Thoracic aorta (tissue), 2 donors: ENCODE measurements around the gene RALGAPA2. TPM values are rescaled to one million over a fixed set of nuclear protein-coding genes. Genes with fewer than 3 reads are reported as not detected.

Experiments
- ATAC-seq: fragments of 150-250 bp; one replicate; pipeline ENCODE4 v1.8.0; 2017; ENCODE audit warnings: low read depth; ENCODE audit not compliant: insufficient number of reproducible peaks, low FRiP score
- DNase-seq: peaks from one replicate; pipeline ENCODE4 v3.0.0-alpha.2; 2020; ENCODE audit warnings: low spot score
- H3K27ac ChIP-seq, 2 donors: fragments of 200-600 bp; sonication (generic); 1 replicate in 1 of 2; 2 replicates in 1 of 2; pipeline ENCODE4 v1.5.1; 2016; ENCODE audit warnings: mild to moderate bottlenecking in 2 of 2, moderate library complexity in 2 of 2
- H3K27me3 ChIP-seq: fragments of 200-600 bp; sonication (generic); replicated peaks from 2 replicates; pipeline ENCODE4 v1.6.0; 2016; ENCODE audit warnings: mild to moderate bottlenecking; ENCODE audit not compliant: insufficient read depth
- H3K36me3 ChIP-seq: fragments of 200-600 bp; sonication (generic); one replicate; pipeline ENCODE4 v1.5.1; 2016
- H3K4me1 ChIP-seq, 2 donors: fragments of 200-600 bp; sonication (generic); 1 replicate in 1 of 2; 2 replicates in 1 of 2; pipeline versions ENCODE4 v1.5.1 to v1.6.0; 2016; ENCODE audit warnings: low read depth in 2 of 2, mild to moderate bottlenecking in 1 of 2; ENCODE audit not compliant: control insufficient read depth in 1 of 2
- H3K4me3 ChIP-seq: fragments of 200-600 bp; sonication (generic); 2 replicates; pipeline ENCODE4 v1.5.1; 2016; ENCODE audit warnings: mild to moderate bottlenecking
- H3K9me3 ChIP-seq: fragments of 200-600 bp; sonication (generic); 2 replicates; pipeline ENCODE4 v1.5.1; 2016
- CTCF ChIP-seq: fragments of 200-600 bp; sonication (generic); IDR thresholded peaks from one replicate; pipeline ENCODE4 v1.5.1; 2019; ENCODE audit warnings: antibody characterized with exemption
- total RNA-seq, 2 donors: library from RNA; depleted of rRNA; stranded (reverse); fragments of >200 nt; gene quantifications; one replicate each; pipeline versions ENCODE4 v1.1.0 to v1.2.3, GENCODE V29; 2016

RALGAPA2 gene
- total RNA-seq, 2 donors from 2014 or later = 20.3 to 48.3 TPM

GRCh38 chr20:20557406-20557805 lies 155.0 kb downstream of the RALGAPA2 start:
- DNase-seq (no peak), ATAC-seq (no peak)
- Histone ChIP-seq H3K27ac (no peak overlapping the region), H3K4me3 (no peak overlapping the region), H3K9me3 (no peaks in the 10 kb centered on the region), H3K4me1 (no peaks in the 10 kb centered on the region), H3K27me3 (no peaks in the 10 kb centered on the region), H3K36me3 (no peaks in the 10 kb centered on the region)
- TF ChIP-seq CTCF = no peak

GRCh38 chr20:20555838-20556237 lies 156.6 kb downstream of the RALGAPA2 start:
- no peak for TF ChIP-seq CTCF
- Histone ChIP-seq H3K4me1 (no peaks in the 10 kb centered on the region), H3K27me3 (no peaks in the 10 kb centered on the region), H3K9me3 (no peaks in the 10 kb centered on the region), H3K36me3 (no peaks in the 10 kb centered on the region), H3K27ac (no peak overlapping the region), H3K4me3 (no peak overlapping the region)
- no peak for DNase-seq
- no peak for ATAC-seq

GRCh38 chr20:20554951-20555350 lies 157.5 kb downstream of the RALGAPA2 start:
- no peak overlapping the region for H3K4me3 ChIP-seq
- no peak for ATAC-seq
- no peaks in the 10 kb centered on the region for H3K4me1 ChIP-seq
- DNase-seq = no peak
- no peak overlapping the region for H3K27ac ChIP-seq
- no peaks in the 10 kb centered on the region for H3K9me3 ChIP-seq
- H3K27me3 ChIP-seq = no peaks in the 10 kb centered on the region
- no peak for TF ChIP-seq CTCF
- H3K36me3 ChIP-seq = no peaks in the 10 kb centered on the region

GRCh38 chr20:20553541-20553940 lies 158.9 kb downstream of the RALGAPA2 start:
- H3K27me3 ChIP-seq = no peaks in the 10 kb centered on the region
- no peak overlapping the region for H3K4me3 ChIP-seq
- DNase-seq = no peak
- H3K27ac ChIP-seq = no peak overlapping the region
- H3K9me3 ChIP-seq = no peaks in the 10 kb centered on the region
- no peaks in the 10 kb centered on the region for H3K36me3 ChIP-seq
- no peaks in the 10 kb centered on the region for H3K4me1 ChIP-seq
- no peak for TF ChIP-seq CTCF
- ATAC-seq = no peak

- no peak overlapping the region for H3K4me3 ChIP-seq
- H3K27me3 ChIP-seq = no peaks in the 10 kb centered on the region
- DNase-seq (no peak), ATAC-seq (no peak)
- no peaks in the 10 kb centered on the region for H3K9me3 ChIP-seq
- TF ChIP-seq CTCF = no peak
- no peaks in the 10 kb centered on the region for H3K4me1 ChIP-seq
- H3K36me3 ChIP-seq = no peaks in the 10 kb centered on the region
- H3K27ac ChIP-seq = no peak overlapping the region
Observed at GRCh38 chr20:20552076-20552475, 160.4 kb downstream of the RALGAPA2 start.
